GM12801 (cell line): Measurements from ENCODE around the gene INSIG1.

Experiments
- CTCF ChIP-seq: IDR thresholded peaks from one replicate; pipeline ENCODE4 v1.5.1; 2011; ENCODE audit warnings: control low read depth; ENCODE audit not compliant: insufficient read length; ENCODE audit errors: extremely low read depth

The INSIG1 gene

GRCh38 chr7:155293721-155294510 lies 3.8 kb upstream of the INSIG1 start:
- TF ChIP-seq CTCF, result no peak

DNA sequence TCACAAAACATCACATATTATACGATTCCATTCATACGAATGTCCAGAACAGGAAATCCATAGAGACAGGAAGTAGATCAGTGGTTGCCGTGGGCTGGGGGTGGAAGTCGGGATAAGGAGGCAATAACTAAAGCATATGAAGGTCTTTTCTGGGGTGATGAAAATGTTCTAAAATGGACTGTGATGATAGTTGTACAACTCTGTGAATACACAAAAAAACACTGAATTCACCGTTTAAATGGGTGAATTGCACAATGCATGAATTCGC lies 3.2 kb upstream of the INSIG1 start:
- no peak for TF ChIP-seq CTCF

DNA sequence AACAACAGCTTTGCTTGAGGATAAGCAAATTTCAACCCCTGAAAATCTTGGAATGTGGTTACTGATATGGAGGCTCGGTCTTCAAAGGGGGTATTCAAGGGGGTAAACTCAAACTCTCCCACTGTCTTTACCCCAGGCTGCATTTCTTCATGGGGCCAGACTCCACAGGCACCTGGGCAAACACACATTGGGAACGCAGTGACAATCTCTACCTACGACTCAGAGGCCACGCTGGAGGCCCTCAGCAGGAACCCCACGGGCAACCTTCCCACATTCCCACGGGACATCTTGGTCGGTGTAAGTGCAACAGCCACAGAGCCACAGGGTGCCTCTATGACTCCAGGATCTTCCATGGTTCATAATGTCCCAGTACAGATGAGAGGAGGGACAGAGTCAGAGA lies 2.2 kb upstream of the INSIG1 start:
- TF ChIP-seq CTCF, result no peak

DNA sequence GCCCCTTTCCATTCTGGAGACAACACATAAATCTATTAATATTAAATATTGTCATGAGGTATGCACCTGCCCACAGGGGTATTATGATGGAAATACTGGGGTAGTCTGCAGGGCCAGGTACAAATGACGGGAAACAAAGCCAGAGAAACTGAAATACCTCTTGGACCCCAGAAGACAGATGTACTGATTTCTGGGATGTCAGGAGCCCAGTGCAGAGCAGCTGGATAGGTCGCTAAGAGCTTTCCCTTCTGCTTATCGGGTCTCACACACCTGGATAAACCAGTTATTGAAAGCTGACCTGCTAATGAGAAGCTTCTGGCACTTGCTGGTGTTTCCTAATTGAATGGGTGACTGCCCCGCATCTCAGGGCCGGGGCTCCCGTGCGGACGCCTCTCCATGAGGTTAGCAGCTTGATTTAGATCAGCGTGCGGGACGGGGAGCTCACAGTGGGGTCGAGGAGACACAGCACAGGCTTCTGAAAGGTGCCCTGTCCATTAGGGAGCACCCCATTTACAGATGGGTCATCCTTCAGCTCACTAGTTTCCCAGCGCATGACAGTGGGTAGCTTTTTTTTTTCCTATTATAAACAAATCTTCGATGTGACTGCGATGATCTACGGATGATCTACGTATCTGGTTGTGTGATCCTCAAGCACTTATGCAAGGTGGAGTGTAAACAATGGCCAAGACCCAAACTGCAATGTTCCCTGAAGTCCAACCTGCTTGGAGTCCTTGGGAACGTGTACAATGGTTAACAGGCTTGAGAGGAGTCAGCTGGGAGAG lies 1.5 kb upstream of the INSIG1 start:
- no peak for TF ChIP-seq CTCF

GRCh38 chr7:155296788-155297516 lies 726 bp upstream of the INSIG1 start:
- no peak for TF ChIP-seq CTCF

DNA sequence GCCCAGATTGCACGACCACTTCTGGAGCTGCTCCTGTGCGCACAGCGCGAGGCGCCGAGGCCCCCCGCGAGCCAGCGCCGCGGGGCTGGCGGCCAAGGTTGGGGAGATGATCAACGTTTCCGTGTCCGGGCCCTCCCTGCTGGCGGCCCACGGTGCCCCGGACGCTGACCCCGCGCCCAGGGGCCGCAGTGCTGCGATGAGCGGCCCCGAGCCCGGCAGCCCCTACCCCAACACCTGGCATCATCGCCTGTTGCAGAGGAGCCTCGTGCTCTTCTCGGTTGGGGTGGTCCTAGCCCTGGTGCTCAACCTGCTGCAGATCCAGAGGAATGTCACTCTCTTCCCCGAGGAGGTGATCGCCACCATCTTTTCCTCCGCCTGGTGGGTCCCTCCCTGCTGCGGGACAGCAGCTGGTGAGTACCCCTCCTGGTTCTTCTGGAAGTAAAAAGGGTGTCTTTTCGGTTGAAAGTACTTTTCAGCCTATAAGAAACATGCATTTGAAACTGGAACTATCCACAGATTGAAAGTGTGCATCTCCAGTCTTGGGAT lies 683 bp downstream of the INSIG1 start:
- no peak for TF ChIP-seq CTCF
